GM21619 (cell line): Measurements from ENCODE around the gene JARID2.

Experiments
- ATAC-seq: cut with Tn5 transposase; IDR thresholded peaks from one replicate; pipeline ENCODE4 v1.9.1; 2021; ENCODE audit not compliant: unreplicated experiment

Gene JARID2

GRCh38 chr6:15245361-15246216, at the start of gene JARID2:
Gene JARID2, plus strand, starts transcription at chr6:15246069. Its CDS starts 471 bp downstream, at chr6:15246540.
- peak; percentile 50 for ATAC-seq

GRCh38 chr6:15200087-15200486, 45.8 kb upstream of the JARID2 start:
- ATAC-seq, result no peak

- no peak for ATAC-seq
Observed at GRCh38 chr6:15205321-15205720, 40.5 kb upstream of the JARID2 start.

GRCh38 chr6:15206887-15207286, 39.0 kb upstream of the JARID2 start:
- no peak for ATAC-seq

GRCh38 chr6:15207923-15208322, 37.9 kb upstream of the JARID2 start:
- no peak for ATAC-seq

- no peak for ATAC-seq
Observed at GRCh38 chr6:15213838-15214400, 31.9 kb upstream of the JARID2 start.

GRCh38 chr6:15218401-15218800, 27.5 kb upstream of the JARID2 start:
- ATAC-seq, result no peak

- no peak for ATAC-seq
Observed at GRCh38 chr6:15220062-15220461, 25.8 kb upstream of the JARID2 start.

GRCh38 chr6:15227827-15228318, 18.0 kb upstream of the JARID2 start:
- ATAC-seq, result no peak

GRCh38 chr6:15230827-15231226, 15.0 kb upstream of the JARID2 start:
- ATAC-seq, result no peak

GRCh38 chr6:15232836-15233510, 12.9 kb upstream of the JARID2 start:
- ATAC-seq, result no peak

- ATAC-seq, result no peak
Observed at GRCh38 chr6:15234068-15234758, 11.7 kb upstream of the JARID2 start.

- no peak for ATAC-seq
Observed at GRCh38 chr6:15239616-15240364, 6.1 kb upstream of the JARID2 start.

- no peak for ATAC-seq
Observed at GRCh38 chr6:15242503-15242902, 3.4 kb upstream of the JARID2 start.

- no peak for ATAC-seq
Observed at GRCh38 chr6:15242937-15243614, 2.8 kb upstream of the JARID2 start.

- ATAC-seq, result no peak
Observed at GRCh38 chr6:15243910-15244619, 1.8 kb upstream of the JARID2 start.

- peak; percentile 19 for ATAC-seq
Observed at GRCh38 chr6:15244620-15245360, 1.1 kb upstream of the JARID2 start.

GRCh38 chr6:15246217-15246665, 372 bp downstream of the JARID2 start:
- ATAC-seq, result no peak
